NB4 (cell line): Measurements from ENCODE around the gene RAB40B.

ENCODE experiments used
- CTCF ChIP-seq: IDR thresholded peaks from one replicate; pipeline ENCODE4 v1.5.1; 2012; ENCODE audit warnings: low read depth, low read length
- MAX ChIP-seq: IDR thresholded peaks from 2 replicates; pipeline ENCODE4 v1.6.1; 2011; ENCODE audit warnings: low read depth, low read length
- POLR2A ChIP-seq: IDR thresholded peaks from 2 replicates; pipeline ENCODE4 v1.6.1; 2011; ENCODE audit warnings: mild to moderate bottlenecking; ENCODE audit not compliant: insufficient read length; ENCODE audit errors: extremely low read depth

GRCh38 chr17:82702231-82702927 is 3.9 kb upstream of the RAB40B start:
- TF ChIP-seq POLR2A (no peak), CTCF (no peak), MAX (no peak)
